Endothelial cell (in vitro differentiated cells): ENCODE data around the gene NEB. TPM values are rescaled to one million over a fixed set of nuclear protein-coding genes. Genes with fewer than 3 reads are reported as not detected.
"Not testable (repeated sequence)": the region's sequence is repeated elsewhere in the genome, so short reads cannot be mapped to it uniquely, and the experiment has no call there.

Experiments
- DNase-seq: peaks from one replicate; pipeline ENCODE4 v3.0.0; 2021; ENCODE audit warnings: low spot score
- H3K27ac Mint-ChIP-seq: one replicate; pipeline ENCODE4 v1.8.0; 2021; ENCODE audit warnings: mixed read lengths, inconsistent platforms; ENCODE audit not compliant: unreplicated experiment
- H3K27me3 Mint-ChIP-seq: one replicate; pipeline ENCODE4 v1.8.0; 2021; ENCODE audit warnings: mild to moderate bottlenecking, moderate library complexity, mixed read lengths, inconsistent platforms; ENCODE audit not compliant: unreplicated experiment
- H3K36me3 Mint-ChIP-seq: one replicate; pipeline ENCODE4 v1.8.0; 2021; ENCODE audit warnings: mild to moderate bottlenecking, low read depth, mixed read lengths, inconsistent platforms; ENCODE audit not compliant: unreplicated experiment
- H3K4me1 Mint-ChIP-seq: one replicate; pipeline ENCODE4 v1.8.0; 2021; ENCODE audit warnings: mild to moderate bottlenecking, mixed read lengths, inconsistent platforms; ENCODE audit not compliant: unreplicated experiment
- H3K4me3 Mint-ChIP-seq: one replicate; pipeline ENCODE4 v1.8.0; 2021; ENCODE audit warnings: mild to moderate bottlenecking, mixed read lengths, inconsistent platforms; ENCODE audit not compliant: unreplicated experiment
- H3K9me3 Mint-ChIP-seq: one replicate; pipeline ENCODE4 v1.8.0; 2021; ENCODE audit warnings: mixed read lengths, inconsistent platforms; ENCODE audit not compliant: unreplicated experiment
- CTCF ChIP-seq: fragments of 200-600 bp; sonication (generic); IDR thresholded peaks from one replicate; pipeline ENCODE4 v1.5.0; 2021; ENCODE audit warnings: antibody characterized with exemption; ENCODE audit not compliant: unreplicated experiment
- total RNA-seq: library from RNA; stranded (reverse); fragmentation: NEBNext Ultra II Directional; extraction: Animal tissue kit (Norgen Biotek cat#: 25700); gene quantifications from one replicate; pipeline ENCODE4 v1.2.1, GENCODE V29; 2021; ENCODE audit not compliant: unreplicated experiment

The NEB gene
- total RNA-seq, 1 donor from 2014 or later = 0.64 TPM

GRCh38 chr2:151591250-151591907 is 142.9 kb downstream of the NEB start:
- not testable (repeated sequence) for H3K4me1 Mint-ChIP-seq, H3K9me3 Mint-ChIP-seq, DNase-seq, H3K36me3 Mint-ChIP-seq, H3K4me3 Mint-ChIP-seq, H3K27me3 Mint-ChIP-seq, H3K27ac Mint-ChIP-seq
- peak; percentile 62 for TF ChIP-seq CTCF

- DNase-seq, H3K9me3 Mint-ChIP-seq, H3K36me3 Mint-ChIP-seq, H3K27me3 Mint-ChIP-seq, H3K4me1 Mint-ChIP-seq, H3K27ac Mint-ChIP-seq, H3K4me3 Mint-ChIP-seq: not testable (repeated sequence)
These were observed 153.0 kb downstream of the NEB start for GRCh38 chr2:151581300-151581699.

GRCh38 chr2:151580697-151581096 is 153.6 kb downstream of the NEB start:
- H3K36me3 Mint-ChIP-seq, H3K27ac Mint-ChIP-seq, H3K4me3 Mint-ChIP-seq, H3K27me3 Mint-ChIP-seq, H3K9me3 Mint-ChIP-seq, H3K4me1 Mint-ChIP-seq, DNase-seq: not testable (repeated sequence)

GRCh38 chr2:151577116-151577515 is 157.2 kb downstream of the NEB start:
- no peak for TF ChIP-seq CTCF
- Mint-ChIP-seq H3K4me3 (no peak overlapping the region), H3K27me3 (no peaks in the 10 kb centered on the region), H3K4me1 (no peaks in the 10 kb centered on the region), H3K36me3 (no peaks in the 10 kb centered on the region), H3K9me3 (no peaks in the 10 kb centered on the region), H3K27ac (no peak overlapping the region)
- DNase-seq = no peak

- H3K27me3 Mint-ChIP-seq = no peaks in the 10 kb centered on the region
- H3K9me3 Mint-ChIP-seq = no peaks in the 10 kb centered on the region
- H3K27ac Mint-ChIP-seq = no peak overlapping the region
- TF ChIP-seq CTCF = no peak
- no peaks in the 10 kb centered on the region for H3K4me1 Mint-ChIP-seq
- DNase-seq = no peak
- no peaks in the 10 kb centered on the region for H3K36me3 Mint-ChIP-seq
- H3K4me3 Mint-ChIP-seq = no peak overlapping the region
These were observed 158.2 kb downstream of the NEB start for GRCh38 chr2:151576080-151576479.

- TF ChIP-seq CTCF = no peak
- H3K9me3 Mint-ChIP-seq = no peaks in the 10 kb centered on the region
- H3K27me3 Mint-ChIP-seq = no peaks in the 10 kb centered on the region
- no peak overlapping the region for H3K27ac Mint-ChIP-seq
- H3K4me3 Mint-ChIP-seq = no peak overlapping the region
- H3K4me1 Mint-ChIP-seq = no peaks in the 10 kb centered on the region
- H3K36me3 Mint-ChIP-seq = no peaks in the 10 kb centered on the region
- DNase-seq = no peak
These were observed 158.9 kb downstream of the NEB start for GRCh38 chr2:151575338-151575737.
